GM21423 (cell line): ENCODE measurements around the gene NTHL1.

Experiments used
- ATAC-seq: cut with Tn5 transposase; IDR thresholded peaks from one replicate; pipeline ENCODE4 v1.9.1; 2021; ENCODE audit warnings: mild to moderate bottlenecking, moderate library complexity; ENCODE audit not compliant: unreplicated experiment

NTHL1 gene

DNA sequence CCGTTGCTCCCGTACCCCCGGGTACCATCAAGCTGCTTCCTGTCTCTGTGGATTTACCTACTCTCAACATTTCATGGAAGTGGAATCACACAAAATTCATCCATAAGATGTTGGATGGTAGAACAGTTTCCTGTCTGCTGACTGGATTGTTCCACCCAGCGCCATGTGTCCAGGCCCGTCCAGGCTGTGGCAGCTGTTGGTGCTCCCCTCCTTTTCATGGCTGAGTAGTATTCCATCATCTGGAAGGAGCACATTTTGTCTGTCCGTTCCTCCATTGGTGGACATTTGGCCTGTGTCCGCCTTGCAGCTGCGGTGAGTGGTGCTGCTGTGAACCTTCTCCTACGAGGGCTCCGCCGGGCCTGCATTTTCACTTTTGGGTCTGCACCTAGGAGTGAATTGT, 18.5 kb upstream of the NTHL1 start:
- ATAC-seq: no peak

DNA sequence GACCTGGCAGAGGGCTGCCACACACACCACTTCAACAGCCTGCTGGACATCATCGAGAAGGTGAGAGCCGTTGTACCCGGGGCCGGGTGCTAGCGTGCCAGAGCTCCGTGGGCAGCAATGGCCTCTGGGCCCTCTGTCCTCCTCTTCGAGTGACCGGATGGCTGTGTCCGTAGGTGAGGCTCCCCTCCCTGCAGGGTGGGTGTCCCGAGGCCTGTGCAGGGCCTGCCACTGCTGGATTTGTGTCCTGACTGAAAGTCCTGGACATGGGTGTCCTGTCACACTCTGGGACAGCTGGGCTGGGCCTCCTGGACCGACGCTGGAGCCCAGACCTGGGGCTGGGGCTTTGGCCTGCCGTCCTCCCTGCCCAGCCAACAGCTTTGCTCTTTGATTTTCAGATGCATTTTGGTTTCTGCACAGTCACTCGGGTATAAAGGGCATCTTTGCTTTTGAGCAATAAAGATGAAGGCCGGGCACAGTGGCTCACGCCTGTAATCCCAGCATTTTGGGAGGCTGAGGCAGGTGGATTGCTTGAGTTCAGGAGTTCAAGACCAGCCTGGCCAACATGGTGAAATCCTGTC, 16.8 kb upstream of the NTHL1 start:
- ATAC-seq: no peak

DNA sequence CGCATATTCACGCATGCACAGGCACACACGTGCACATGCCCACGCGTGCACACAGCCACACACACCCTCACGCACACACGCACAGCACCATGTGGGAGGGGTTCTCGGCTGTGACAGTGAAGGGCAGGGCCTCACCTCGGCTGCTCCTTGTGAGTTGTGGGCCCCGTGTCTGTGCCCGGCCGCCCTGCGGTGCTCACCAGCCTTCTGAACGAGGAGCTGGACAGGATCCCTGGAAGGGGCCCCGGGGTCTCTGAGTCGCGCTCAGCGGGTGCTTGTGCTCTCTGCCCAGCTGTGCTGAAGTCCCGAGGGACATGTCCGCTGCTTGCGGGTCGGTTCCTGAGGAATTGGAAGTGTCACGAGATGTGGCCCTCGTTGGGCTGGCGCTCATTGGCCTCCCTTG, 16.2 kb upstream of the NTHL1 start:
- no peak for ATAC-seq

- ATAC-seq: no peak
Observed at GRCh38 chr16:2062801-2063200, 15.2 kb upstream of the NTHL1 start.

GRCh38 chr16:2061526-2061925, 13.9 kb upstream of the NTHL1 start:
- ATAC-seq: no peak

- ATAC-seq: no peak
Observed at GRCh38 chr16:2061023-2061422, 13.4 kb upstream of the NTHL1 start.

GRCh38 chr16:2060346-2060745, 12.7 kb upstream of the NTHL1 start:
- ATAC-seq: no peak

- no peak for ATAC-seq
Observed at GRCh38 chr16:2058872-2059271, 11.2 kb upstream of the NTHL1 start.

DNA sequence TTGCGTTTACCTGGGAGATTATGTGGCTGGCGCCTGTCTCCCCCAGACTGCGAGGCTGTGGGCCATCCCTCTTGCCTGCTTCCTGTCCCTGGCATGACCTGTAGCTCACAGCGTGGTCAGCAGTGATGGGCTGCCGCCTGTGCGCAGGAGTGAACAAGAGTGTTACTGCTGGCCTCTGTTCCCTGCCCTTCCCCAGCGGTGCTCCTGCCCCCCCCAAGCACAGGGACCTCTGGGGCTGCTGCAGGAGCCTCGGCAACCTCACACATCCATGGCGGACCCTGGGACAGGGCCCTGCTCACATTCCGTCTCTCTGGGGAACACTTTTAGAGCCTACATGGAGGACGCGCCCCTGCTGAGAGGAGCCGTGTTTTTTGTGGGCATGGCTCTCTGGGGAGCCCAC, 10.8 kb upstream of the NTHL1 start:
- ATAC-seq: no peak

DNA sequence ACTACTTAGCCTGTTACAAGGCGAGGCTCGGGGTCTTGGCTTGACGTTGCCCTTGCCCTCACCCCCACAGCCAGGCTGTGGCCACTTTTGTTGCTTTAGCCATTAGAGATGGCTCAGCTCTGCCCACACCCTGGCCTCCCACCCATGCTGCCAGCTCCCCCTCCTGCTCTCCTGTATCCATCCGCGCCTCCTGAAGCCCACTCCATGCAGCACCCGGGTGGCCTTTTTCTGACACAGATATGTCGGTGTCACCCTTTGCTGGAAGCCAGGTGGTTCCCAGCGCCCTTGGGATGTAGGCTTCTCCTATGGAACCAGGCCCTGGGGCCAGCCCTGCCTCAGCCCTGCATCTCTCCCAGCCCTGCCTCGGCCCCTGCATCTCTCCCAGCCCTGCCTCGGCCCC, 9.8 kb upstream of the NTHL1 start:
- ATAC-seq: no peak

DNA sequence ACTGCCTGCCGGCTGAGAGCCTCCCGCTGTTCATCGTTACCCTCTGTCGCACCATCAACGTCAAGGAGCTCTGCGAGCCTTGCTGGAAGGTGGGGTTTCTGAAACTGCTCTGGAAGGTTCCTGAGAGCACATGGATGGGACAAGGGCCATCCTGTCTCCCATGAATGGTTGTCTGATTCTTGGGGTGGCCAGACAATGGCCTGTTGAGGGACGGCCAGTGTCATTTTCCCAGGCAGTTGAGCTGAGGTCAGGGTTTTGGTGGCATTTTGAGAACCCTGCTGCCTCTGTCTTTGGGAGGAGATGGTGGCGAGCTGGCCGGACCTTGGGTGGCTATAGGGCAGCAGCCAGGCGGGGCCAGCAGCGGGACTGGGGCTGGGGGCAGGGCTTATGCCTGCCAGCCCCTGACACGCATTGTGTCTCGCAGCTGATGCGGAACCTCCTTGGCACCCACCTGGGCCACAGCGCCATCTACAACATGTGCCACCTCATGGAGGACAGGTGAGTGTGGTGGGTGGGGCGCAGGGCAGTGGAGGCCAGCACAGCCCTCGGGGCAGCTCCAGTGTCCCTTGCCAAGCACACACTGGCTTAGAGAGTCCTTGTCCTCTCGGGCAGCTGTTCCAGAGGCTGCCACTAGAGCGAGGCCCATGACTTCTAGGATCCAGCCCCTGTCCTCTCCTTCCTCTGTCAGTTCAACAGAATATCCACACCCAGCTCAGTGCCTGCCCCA, 9.2 kb upstream of the NTHL1 start:
- ATAC-seq: no peak

DNA sequence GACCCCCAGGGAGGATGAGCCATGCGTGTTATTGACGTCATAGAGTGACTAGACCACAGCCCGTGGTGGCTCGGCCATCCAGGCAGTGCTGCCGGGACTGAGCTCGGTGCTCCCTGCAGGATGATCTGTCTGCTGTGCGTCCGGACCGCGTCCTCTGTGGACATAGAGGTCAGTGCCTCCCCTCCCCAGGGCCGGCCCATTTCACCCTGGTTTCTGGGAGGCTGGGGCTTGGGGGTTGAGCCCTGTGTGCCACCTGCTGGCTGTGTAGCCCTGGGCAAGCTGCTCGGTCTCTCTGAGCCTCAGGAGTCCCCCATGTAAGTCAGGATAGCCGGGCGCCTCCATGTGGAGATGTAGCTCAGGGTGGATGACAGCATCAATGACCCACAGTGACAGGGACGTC, 8.4 kb upstream of the NTHL1 start:
- no peak for ATAC-seq

DNA sequence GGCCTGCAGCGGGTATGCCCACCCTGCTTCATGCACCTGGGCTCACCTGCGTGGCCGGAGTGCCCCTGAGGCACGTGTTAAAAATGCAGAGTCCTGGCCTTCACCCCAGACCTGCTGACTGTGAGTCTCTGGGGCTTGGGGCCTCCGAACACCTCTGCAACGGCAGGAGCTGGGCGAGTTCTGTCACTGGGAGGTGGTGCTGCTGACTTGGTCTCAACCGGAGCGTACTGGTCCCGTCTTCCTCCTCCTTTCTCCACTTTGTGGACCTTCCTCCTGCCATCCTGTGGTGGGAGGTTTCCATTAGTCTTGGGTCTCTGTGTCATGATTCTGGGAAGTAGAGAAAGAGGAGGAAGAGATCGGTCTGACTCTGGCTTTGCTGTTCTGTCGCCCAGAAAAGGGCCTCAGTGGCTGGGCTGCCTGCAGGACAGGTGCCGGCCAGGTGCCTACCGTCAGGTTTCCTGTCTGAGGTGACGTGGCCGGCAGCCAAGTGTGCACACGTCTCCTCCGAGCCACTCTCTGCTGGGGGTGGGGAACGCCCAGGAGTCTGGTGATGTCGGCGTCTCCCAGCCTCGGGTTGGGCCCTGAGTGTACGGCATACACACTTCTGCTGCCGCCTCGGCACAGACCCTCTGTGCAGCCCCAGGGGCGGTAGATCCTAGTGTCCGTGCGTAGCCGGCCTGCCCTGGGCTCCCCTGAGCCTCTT, 7.1 kb upstream of the NTHL1 start:
- ATAC-seq: no peak

- ATAC-seq: no peak
Observed at GRCh38 chr16:2053897-2054296, 6.3 kb upstream of the NTHL1 start.

- no peak for ATAC-seq
Observed at GRCh38 chr16:2053211-2053610, 5.6 kb upstream of the NTHL1 start.

- no peak for ATAC-seq
Observed at GRCh38 chr16:2048116-2048543, 496 bp upstream of the NTHL1 start.

DNA sequence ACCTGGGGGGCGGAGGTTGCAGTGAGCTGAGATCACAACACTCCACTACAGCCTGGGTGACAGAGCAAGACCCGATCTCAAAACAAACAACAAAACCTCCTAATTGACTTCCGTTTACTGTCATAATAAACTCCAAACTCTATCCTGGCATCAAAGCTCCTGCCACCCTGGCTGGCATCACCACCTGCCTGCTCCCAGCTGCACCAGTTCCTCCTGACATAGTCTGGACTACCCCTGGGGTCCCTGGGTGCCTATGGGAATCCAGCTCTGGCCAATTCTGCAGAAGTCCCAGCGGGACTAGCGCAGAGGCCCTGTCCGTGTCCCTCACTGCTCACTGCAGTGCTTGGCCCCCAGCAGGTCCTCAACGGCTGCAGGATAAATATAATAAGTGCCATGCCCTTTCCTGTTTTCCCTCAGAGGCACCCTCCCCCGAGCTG, 723 bp downstream of the NTHL1 start:
- peak; percentile 4 for ATAC-seq

GRCh38 chr16:2045965-2046892, 1.4 kb downstream of the NTHL1 start:
- ATAC-seq: no peak

DNA sequence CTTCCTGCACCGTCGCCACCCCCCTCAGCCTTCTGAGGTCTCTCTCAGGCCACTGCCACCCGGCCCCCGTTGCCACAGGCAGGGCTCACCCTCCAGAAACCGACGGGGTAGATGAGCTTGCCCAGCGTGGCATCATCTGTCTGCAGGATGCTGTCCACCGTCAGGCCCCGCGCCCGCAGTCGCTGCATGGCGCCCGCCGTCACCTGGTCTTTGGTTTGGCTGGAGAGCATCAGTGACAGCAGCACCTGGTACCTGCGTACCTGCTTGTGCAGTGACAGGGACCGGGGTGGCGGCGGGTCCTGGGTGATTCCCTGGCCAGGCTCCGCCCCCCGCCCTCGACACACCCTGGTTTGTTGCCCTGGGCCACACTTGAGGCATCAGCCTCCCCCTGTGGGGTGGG, 3.1 kb downstream of the NTHL1 start:
- no peak for ATAC-seq

DNA sequence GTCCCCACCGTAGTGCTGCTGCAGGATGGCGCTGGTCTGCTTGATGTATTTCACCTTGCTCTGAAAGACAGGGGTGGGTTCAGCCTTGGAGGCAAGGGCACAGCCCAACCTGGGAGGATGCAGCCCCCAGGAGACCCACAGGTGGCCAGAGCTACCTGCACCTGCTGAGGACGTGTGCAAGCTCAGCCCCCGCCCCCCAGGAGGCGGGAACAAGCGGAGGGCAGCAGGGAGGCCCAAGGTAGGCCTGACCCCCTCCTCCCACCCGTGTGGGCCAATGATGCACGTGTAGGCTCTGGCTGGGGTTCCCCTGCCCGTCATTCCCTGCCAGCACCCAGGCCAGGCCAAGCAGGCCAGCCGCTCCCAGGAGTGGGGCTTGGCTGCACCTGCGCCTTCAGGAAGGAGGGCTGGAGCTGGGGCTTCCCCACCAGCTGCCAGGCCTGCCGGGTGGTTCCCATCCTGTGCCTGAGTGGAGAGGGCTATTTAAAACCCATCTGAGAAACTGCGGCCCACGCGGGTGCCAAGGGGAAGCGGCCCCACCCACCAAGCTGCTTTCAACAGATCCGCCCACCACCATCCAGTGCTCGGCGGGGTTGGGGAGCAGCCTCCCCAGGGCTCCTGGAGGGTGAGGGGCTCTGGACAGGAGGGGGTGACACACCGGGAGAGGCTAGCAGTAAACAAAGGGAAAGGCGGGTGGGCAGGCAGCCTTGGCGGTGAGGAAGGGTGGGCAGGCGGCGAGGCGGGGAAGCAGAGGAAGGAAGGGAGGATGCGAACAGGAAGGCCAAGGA, 3.8 kb downstream of the NTHL1 start:
- ATAC-seq: no peak
